ENCODE measurements around the gene ZNF469.

ZNF469 gene

GRCh38 chr16:88339930-88340754 lies 42.6 kb upstream of the ZNF469 start:
- TF ChIP-seq CTCF (IDR thresholded peaks at IDR 0.05; ENCODE audit: borderline replicate concordance, extremely low read depth, low read length, poor library complexity, severe bottlenecking) (no peak), EZH2 (IDR thresholded peaks at IDR 0.05; ENCODE audit: borderline replicate concordance, low read depth, low read length, severe bottlenecking) (no peak)
- Histone ChIP-seq H3K4me2 (ENCODE audit: insufficient read depth, low read length) (no peak overlapping the region), H3K27me3 (ENCODE audit: insufficient read depth, low read length, poor library complexity) (no peaks in the 10 kb centered on the region), H3K36me3 (ENCODE audit: insufficient read depth, low read length) (no peaks in the 10 kb centered on the region), H2AFZ (ENCODE audit: low read depth, low read length) (no peak overlapping the region), H3K27ac (ENCODE audit: low read length) (no peak overlapping the region), H3K9me3 (ENCODE audit: insufficient read depth, low read length, severe bottlenecking) (peaks cover 15% of the 10 kb centered on the region), H3K79me2 (ENCODE audit: insufficient read depth, low read length) (no peaks in the 10 kb centered on the region), H4K20me1 (ENCODE audit: insufficient read depth, low read length) (no peaks in the 10 kb centered on the region), H3K4me1 (ENCODE audit: insufficient read depth, low read length) (no peaks in the 10 kb centered on the region), H3K9ac (ENCODE audit: low read depth, low read length) (no peak overlapping the region), H3K4me3 (ENCODE audit: low read depth in 1 of 2, low read length in 2 of 2) (no peak overlapping the region)
- DNase-seq, result no peak
- ATAC-seq (ENCODE audit: insufficient read depth, low read depth), result no peak

GRCh38 chr16:88340755-88341150 lies 42.0 kb upstream of the ZNF469 start:
- H4K20me1 ChIP-seq (ENCODE audit: insufficient read depth, low read length), result no peaks in the 10 kb centered on the region
- TF ChIP-seq EZH2 (IDR thresholded peaks at IDR 0.05; ENCODE audit: borderline replicate concordance, low read depth, low read length, severe bottlenecking), result no peak
- TF ChIP-seq CTCF (IDR thresholded peaks at IDR 0.05; ENCODE audit: borderline replicate concordance, extremely low read depth, low read length, poor library complexity, severe bottlenecking), result no peak
- DNase-seq (no peak), ATAC-seq (ENCODE audit: insufficient read depth, low read depth) (no peak)
- no peak overlapping the region for H3K4me3 ChIP-seq (ENCODE audit: low read depth in 1 of 2, low read length in 2 of 2)
- H3K27ac ChIP-seq (ENCODE audit: low read length), result no peak overlapping the region
- no peaks in the 10 kb centered on the region for H3K79me2 ChIP-seq (ENCODE audit: insufficient read depth, low read length)
- no peak overlapping the region for H3K9ac ChIP-seq (ENCODE audit: low read depth, low read length)
- no peaks in the 10 kb centered on the region for H3K36me3 ChIP-seq (ENCODE audit: insufficient read depth, low read length)
- H3K4me1 ChIP-seq (ENCODE audit: insufficient read depth, low read length), result no peaks in the 10 kb centered on the region
- H3K4me2 ChIP-seq (ENCODE audit: insufficient read depth, low read length), result no peak overlapping the region
- no peaks in the 10 kb centered on the region for H3K27me3 ChIP-seq (ENCODE audit: insufficient read depth, low read length, poor library complexity)
- no peak overlapping the region for H2AFZ ChIP-seq (ENCODE audit: low read depth, low read length)
- peaks cover 15% of the 10 kb centered on the region for H3K9me3 ChIP-seq (ENCODE audit: insufficient read depth, low read length, severe bottlenecking)

- Histone ChIP-seq H2AFZ (ENCODE audit: low read depth, low read length) (no peak overlapping the region), H3K4me2 (ENCODE audit: insufficient read depth, low read length) (no peak overlapping the region), H3K27me3 (ENCODE audit: insufficient read depth, low read length, poor library complexity) (no peaks in the 10 kb centered on the region), H3K4me1 (ENCODE audit: insufficient read depth, low read length) (no peaks in the 10 kb centered on the region), H3K9me3 (ENCODE audit: insufficient read depth, low read length, severe bottlenecking) (peaks cover 6% of the 10 kb centered on the region), H3K9ac (ENCODE audit: low read depth, low read length) (no peak overlapping the region), H3K36me3 (ENCODE audit: insufficient read depth, low read length) (no peaks in the 10 kb centered on the region), H3K27ac (ENCODE audit: low read length) (no peak overlapping the region), H3K4me3 (ENCODE audit: low read depth in 1 of 2, low read length in 2 of 2) (no peak overlapping the region), H4K20me1 (ENCODE audit: insufficient read depth, low read length) (no peaks in the 10 kb centered on the region), H3K79me2 (ENCODE audit: insufficient read depth, low read length) (no peaks in the 10 kb centered on the region)
- TF ChIP-seq CTCF (IDR thresholded peaks at IDR 0.05; ENCODE audit: borderline replicate concordance, extremely low read depth, low read length, poor library complexity, severe bottlenecking) (no peak), EZH2 (IDR thresholded peaks at IDR 0.05; ENCODE audit: borderline replicate concordance, low read depth, low read length, severe bottlenecking) (no peak)
- DNase-seq (no peak), ATAC-seq (ENCODE audit: insufficient read depth, low read depth) (no peak)
These were observed 41.0 kb upstream of the ZNF469 start for GRCh38 chr16:88341551-88342290.
